Esophagus squamous epithelium (tissue), 4 donors: Measurements from ENCODE around the gene ETFB.

Source experiments
- POLR2A ChIP-seq, 4 donors: fragments of 450-650 bp; IDR thresholded peaks; one replicate each; pipeline ENCODE4 v1.6.1; 2017; ENCODE audit warnings: antibody characterized with exemption in 4 of 4, mild to moderate bottlenecking in 4 of 4, moderate library complexity in 3 of 4
- TF ChIP-seq, protein P1 (sequence below), 6 experiments: fragments of 450-650 bp in 4 of 6; fragments of 200-600 bp in 2 of 6; sonication (generic) in 2 of 6; IDR thresholded peaks; one replicate each; pipeline ENCODE4 v1.5.1; 2016 to 2019; ENCODE audit warnings: antibody characterized with exemption in 6 of 6, mild to moderate bottlenecking in 4 of 6, moderate library complexity in 4 of 6

DNA sequence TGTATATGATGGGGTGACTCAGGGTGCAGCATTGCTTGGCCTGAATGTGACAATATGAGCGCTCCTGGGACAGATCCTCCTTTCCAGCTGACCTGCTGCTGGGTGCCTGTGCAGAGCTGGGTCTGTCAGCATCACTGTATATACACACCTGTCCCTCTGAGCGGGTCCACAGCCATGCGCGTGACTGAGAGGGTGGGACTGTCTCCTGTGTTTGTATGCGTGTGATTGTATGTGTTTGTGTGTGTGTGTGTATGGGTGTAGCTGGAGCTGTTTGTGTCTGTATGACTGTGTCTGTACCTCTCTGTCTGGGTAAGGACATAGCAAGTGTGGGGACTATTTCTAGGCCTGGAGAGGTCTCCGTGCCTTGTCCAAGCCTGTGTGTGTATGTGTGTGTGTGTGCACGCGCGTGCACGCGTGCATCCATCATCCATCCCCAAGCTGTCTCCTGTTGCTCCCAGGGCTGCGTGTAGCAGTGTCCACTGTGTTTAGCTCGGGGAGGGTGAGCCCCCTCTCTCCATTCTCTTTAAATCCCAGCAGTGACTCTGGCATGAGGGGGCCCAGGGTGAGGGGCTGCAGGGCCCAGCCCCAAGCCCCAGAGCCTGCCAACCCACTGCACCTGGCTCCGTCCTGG is 46.4 kb downstream of the ETFB start:
- no peak for TF ChIP-seq POLR2A (IDR thresholded peaks at IDR 0.05)
- TF ChIP-seq, protein P1, sequence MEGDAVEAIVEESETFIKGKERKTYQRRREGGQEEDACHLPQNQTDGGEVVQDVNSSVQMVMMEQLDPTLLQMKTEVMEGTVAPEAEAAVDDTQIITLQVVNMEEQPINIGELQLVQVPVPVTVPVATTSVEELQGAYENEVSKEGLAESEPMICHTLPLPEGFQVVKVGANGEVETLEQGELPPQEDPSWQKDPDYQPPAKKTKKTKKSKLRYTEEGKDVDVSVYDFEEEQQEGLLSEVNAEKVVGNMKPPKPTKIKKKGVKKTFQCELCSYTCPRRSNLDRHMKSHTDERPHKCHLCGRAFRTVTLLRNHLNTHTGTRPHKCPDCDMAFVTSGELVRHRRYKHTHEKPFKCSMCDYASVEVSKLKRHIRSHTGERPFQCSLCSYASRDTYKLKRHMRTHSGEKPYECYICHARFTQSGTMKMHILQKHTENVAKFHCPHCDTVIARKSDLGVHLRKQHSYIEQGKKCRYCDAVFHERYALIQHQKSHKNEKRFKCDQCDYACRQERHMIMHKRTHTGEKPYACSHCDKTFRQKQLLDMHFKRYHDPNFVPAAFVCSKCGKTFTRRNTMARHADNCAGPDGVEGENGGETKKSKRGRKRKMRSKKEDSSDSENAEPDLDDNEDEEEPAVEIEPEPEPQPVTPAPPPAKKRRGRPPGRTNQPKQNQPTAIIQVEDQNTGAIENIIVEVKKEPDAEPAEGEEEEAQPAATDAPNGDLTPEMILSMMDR (IDR thresholded peaks at IDR 0.05): no peak
